Uterus (tissue), 2 donors: ENCODE measurements around the gene WBP1L.

Experiments
- CTCF ChIP-seq, 4 experiments: fragments of 200-600 bp in 2 of 4; fragments of 450-650 bp in 2 of 4; sonication (generic) in 2 of 4; IDR thresholded peaks; one replicate each; pipeline ENCODE4 v1.5.1; 2016 to 2019; ENCODE audit warnings: antibody characterized with exemption in 4 of 4, mild to moderate bottlenecking in 2 of 4, moderate library complexity in 1 of 4
- POLR2A ChIP-seq, 2 donors: fragments of 450-650 bp; IDR thresholded peaks; one replicate each; pipeline ENCODE4 v1.6.1; 2016; ENCODE audit warnings: antibody characterized with exemption in 2 of 2, mild to moderate bottlenecking in 1 of 2, moderate library complexity in 1 of 2

- no peak for TF ChIP-seq CTCF (IDR thresholded peaks at IDR 0.05)
- TF ChIP-seq POLR2A (IDR thresholded peaks at IDR 0.05) = no peak
These were observed 18.2 kb downstream of the WBP1L start for GRCh38 chr10:102761981-102762380.
